ENCODE measurements around the gene OR2L8. TPM values are rescaled to one million over a fixed set of nuclear protein-coding genes. Genes with fewer than 3 reads are reported as not detected.
A peak's percentile ranks its signal among the peaks of the same experiment; 100 is the strongest.

OR2L8 gene
- polyA plus RNA-seq, 3 donors, result not detected

DNA sequence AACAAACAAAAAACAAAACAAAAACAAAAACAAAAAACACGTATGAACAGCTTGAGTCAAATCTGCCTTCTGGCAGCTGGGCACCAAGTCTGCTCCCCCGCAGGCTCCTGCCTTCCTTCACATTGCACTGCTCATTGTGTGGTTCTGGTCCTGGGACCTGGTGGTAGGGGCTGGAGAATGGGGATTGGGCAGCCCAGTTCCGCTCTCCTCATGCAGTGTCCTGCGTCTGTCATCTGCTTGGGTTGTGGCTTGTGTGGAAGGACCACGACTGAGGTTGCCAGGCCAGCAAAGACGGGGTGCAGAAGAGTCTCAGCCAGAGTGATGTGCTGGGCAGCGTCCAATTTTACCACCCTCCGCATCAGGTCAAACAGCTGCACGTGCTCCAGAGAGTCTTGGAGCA, 12.9 kb upstream of the OR2L8 start:
- Histone ChIP-seq H3K27ac (ENCODE audit: low read depth in 1 of 2, low read length in 2 of 2) (no peak overlapping the region), H3K9me3 (replicated peaks in 1 of 2; ENCODE audit: control insufficient read depth in 1 of 2, insufficient read depth in 1 of 2, low read length in 2 of 2) (peaks cover 6 to 11% of the 10 kb centered on the region in 2 donors), H3K27me3 (ENCODE audit: control insufficient read depth in 2 of 2, insufficient read depth in 2 of 2, low read length in 2 of 2) (no peaks in the 10 kb centered on the region), H3K36me3 (replicated peaks in 1 of 2; ENCODE audit: control insufficient read depth in 1 of 2, insufficient read depth in 2 of 2, low read length in 2 of 2) (no peaks in the 10 kb centered on the region), H4K20me1 (ENCODE audit: insufficient read depth, low read length) (no peaks in the 10 kb centered on the region), H2AFZ (ENCODE audit: insufficient read depth, low read depth, low read length, poor library complexity, severe bottlenecking) (no peak overlapping the region), H3K9ac (ENCODE audit: insufficient read depth, low read length, poor library complexity, severe bottlenecking) (no peak overlapping the region), H3K4me2 (replicated peaks; ENCODE audit: extremely low read depth, low read length, poor library complexity, severe bottlenecking) (no peak overlapping the region), H3K4me1 (ENCODE audit: control insufficient read depth in 1 of 2, insufficient read depth in 2 of 2, low read length in 2 of 2) (peaks cover 6% of the 10 kb centered on the region in 2 donors), H3K4me3 (replicated peaks in 1 of 3; ENCODE audit: low read depth in 2 of 3, low read length in 3 of 3) (no peak overlapping the region), H3K79me2 (ENCODE audit: insufficient read depth, low read length) (no peaks in the 10 kb centered on the region)
- TF ChIP-seq, protein P1, sequence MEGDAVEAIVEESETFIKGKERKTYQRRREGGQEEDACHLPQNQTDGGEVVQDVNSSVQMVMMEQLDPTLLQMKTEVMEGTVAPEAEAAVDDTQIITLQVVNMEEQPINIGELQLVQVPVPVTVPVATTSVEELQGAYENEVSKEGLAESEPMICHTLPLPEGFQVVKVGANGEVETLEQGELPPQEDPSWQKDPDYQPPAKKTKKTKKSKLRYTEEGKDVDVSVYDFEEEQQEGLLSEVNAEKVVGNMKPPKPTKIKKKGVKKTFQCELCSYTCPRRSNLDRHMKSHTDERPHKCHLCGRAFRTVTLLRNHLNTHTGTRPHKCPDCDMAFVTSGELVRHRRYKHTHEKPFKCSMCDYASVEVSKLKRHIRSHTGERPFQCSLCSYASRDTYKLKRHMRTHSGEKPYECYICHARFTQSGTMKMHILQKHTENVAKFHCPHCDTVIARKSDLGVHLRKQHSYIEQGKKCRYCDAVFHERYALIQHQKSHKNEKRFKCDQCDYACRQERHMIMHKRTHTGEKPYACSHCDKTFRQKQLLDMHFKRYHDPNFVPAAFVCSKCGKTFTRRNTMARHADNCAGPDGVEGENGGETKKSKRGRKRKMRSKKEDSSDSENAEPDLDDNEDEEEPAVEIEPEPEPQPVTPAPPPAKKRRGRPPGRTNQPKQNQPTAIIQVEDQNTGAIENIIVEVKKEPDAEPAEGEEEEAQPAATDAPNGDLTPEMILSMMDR (IDR thresholded peaks at IDR 0.05), result no peak
- H3K4me3 Mint-ChIP-seq, result no peak overlapping the region
- 98% methylated on average over 8 of the region's 9 CpGs for WGBS (ENCODE audit: insufficient coverage)
- intact Hi-C loops (cut with micrococcal nuclease), result no loop called here
- no peak for DNase-seq
- H3K9me3 Mint-ChIP-seq, result peaks cover 9 to 15% (median 11%) of the 10 kb centered on the region in 7 donors
- peaks cover 3% of the 10 kb centered on the region for H3K4me1 Mint-ChIP-seq
- no peaks in the 10 kb centered on the region for H3K36me3 Mint-ChIP-seq
- peak overlapping the region in 1 of 7 donors; percentile 33 for H3K27ac Mint-ChIP-seq
- peaks cover 0 to 2% (median 0%) of the 10 kb centered on the region in 3 donors for H3K27me3 Mint-ChIP-seq (ENCODE audit: low read depth in 3 of 3)

DNA sequence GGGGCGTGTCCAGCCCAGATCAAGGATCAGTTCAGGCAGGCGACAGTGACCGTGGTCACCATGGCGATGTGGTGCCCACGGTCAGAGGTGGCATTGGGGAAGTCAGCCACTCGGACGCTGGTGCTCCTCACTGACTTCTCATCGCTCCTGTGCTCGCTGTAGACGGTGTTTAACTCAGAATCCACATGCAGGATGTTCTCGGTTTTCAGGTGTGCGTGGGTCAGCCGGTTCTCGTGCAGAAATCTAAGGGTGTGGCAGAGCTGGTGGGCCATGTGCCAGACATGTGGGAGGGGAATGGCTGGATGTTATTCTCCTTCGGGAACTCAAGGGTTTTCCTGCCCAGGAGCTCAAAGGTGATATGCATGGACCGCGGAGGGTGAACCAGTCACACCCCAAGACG, 12.2 kb upstream of the OR2L8 start:
- DNase-seq, result no peak
- H3K4me1 Mint-ChIP-seq, result peaks cover 5% of the 10 kb centered on the region
- Histone ChIP-seq H3K4me3 (replicated peaks in 1 of 3; ENCODE audit: low read depth in 2 of 3, low read length in 3 of 3) (no peak overlapping the region), H3K4me1 (ENCODE audit: control insufficient read depth in 1 of 2, insufficient read depth in 2 of 2, low read length in 2 of 2) (peaks cover 6% of the 10 kb centered on the region in 2 donors), H3K36me3 (replicated peaks in 1 of 2; ENCODE audit: control insufficient read depth in 1 of 2, insufficient read depth in 2 of 2, low read length in 2 of 2) (no peaks in the 10 kb centered on the region), H3K9ac (ENCODE audit: insufficient read depth, low read length, poor library complexity, severe bottlenecking) (no peak overlapping the region), H3K79me2 (ENCODE audit: insufficient read depth, low read length) (no peaks in the 10 kb centered on the region), H4K20me1 (ENCODE audit: insufficient read depth, low read length) (no peaks in the 10 kb centered on the region), H3K9me3 (replicated peaks in 1 of 2; ENCODE audit: control insufficient read depth in 1 of 2, insufficient read depth in 1 of 2, low read length in 2 of 2) (peaks cover 6 to 11% of the 10 kb centered on the region in 2 donors), H3K27me3 (ENCODE audit: control insufficient read depth in 2 of 2, insufficient read depth in 2 of 2, low read length in 2 of 2) (no peaks in the 10 kb centered on the region), H3K27ac (ENCODE audit: low read depth in 1 of 2, low read length in 2 of 2) (no peak overlapping the region), H3K4me2 (replicated peaks; ENCODE audit: extremely low read depth, low read length, poor library complexity, severe bottlenecking) (no peak overlapping the region), H2AFZ (ENCODE audit: insufficient read depth, low read depth, low read length, poor library complexity, severe bottlenecking) (no peak overlapping the region)
- 98% methylated on average over 18 of the region's 18 CpGs for WGBS (ENCODE audit: insufficient coverage)
- H3K4me3 Mint-ChIP-seq, result no peak overlapping the region
- intact Hi-C loops (cut with micrococcal nuclease), result no loop called here
- H3K36me3 Mint-ChIP-seq, result no peaks in the 10 kb centered on the region
- peak overlapping the region in 1 of 7 donors; percentile 33 for H3K27ac Mint-ChIP-seq
- H3K9me3 Mint-ChIP-seq, result peaks cover 9 to 15% (median 11%) of the 10 kb centered on the region in 7 donors
- peaks cover 0 to 2% (median 0%) of the 10 kb centered on the region in 3 donors for H3K27me3 Mint-ChIP-seq (ENCODE audit: low read depth in 3 of 3)
- TF ChIP-seq, protein P1 (IDR thresholded peaks at IDR 0.05), result no peak
